Vein endothelial cell (primary cell): ENCODE measurements around the gene TNRC18. TPM values are rescaled to one million over a fixed set of nuclear protein-coding genes. Genes with fewer than 3 reads are reported as not detected.

ENCODE experiments used
- total RNA-seq: library from RNA; depleted of rRNA; stranded (reverse); fragments of >200 nt; gene quantifications from 2 replicates; pipeline ENCODE4 v1.2.3, GENCODE V29; 2012

Gene TNRC18, protein sequence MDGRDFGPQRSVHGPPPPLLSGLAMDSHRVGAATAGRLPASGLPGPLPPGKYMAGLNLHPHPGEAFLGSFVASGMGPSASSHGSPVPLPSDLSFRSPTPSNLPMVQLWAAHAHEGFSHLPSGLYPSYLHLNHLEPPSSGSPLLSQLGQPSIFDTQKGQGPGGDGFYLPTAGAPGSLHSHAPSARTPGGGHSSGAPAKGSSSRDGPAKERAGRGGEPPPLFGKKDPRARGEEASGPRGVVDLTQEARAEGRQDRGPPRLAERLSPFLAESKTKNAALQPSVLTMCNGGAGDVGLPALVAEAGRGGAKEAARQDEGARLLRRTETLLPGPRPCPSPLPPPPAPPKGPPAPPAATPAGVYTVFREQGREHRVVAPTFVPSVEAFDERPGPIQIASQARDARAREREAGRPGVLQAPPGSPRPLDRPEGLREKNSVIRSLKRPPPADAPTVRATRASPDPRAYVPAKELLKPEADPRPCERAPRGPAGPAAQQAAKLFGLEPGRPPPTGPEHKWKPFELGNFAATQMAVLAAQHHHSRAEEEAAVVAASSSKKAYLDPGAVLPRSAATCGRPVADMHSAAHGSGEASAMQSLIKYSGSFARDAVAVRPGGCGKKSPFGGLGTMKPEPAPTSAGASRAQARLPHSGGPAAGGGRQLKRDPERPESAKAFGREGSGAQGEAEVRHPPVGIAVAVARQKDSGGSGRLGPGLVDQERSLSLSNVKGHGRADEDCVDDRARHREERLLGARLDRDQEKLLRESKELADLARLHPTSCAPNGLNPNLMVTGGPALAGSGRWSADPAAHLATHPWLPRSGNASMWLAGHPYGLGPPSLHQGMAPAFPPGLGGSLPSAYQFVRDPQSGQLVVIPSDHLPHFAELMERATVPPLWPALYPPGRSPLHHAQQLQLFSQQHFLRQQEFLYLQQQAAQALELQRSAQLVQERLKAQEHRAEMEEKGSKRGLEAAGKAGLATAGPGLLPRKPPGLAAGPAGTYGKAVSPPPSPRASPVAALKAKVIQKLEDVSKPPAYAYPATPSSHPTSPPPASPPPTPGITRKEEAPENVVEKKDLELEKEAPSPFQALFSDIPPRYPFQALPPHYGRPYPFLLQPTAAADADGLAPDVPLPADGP (N-terminal part only)
- total RNA-seq: 39.1 and 57.8 TPM in 2 replicates

DNA sequence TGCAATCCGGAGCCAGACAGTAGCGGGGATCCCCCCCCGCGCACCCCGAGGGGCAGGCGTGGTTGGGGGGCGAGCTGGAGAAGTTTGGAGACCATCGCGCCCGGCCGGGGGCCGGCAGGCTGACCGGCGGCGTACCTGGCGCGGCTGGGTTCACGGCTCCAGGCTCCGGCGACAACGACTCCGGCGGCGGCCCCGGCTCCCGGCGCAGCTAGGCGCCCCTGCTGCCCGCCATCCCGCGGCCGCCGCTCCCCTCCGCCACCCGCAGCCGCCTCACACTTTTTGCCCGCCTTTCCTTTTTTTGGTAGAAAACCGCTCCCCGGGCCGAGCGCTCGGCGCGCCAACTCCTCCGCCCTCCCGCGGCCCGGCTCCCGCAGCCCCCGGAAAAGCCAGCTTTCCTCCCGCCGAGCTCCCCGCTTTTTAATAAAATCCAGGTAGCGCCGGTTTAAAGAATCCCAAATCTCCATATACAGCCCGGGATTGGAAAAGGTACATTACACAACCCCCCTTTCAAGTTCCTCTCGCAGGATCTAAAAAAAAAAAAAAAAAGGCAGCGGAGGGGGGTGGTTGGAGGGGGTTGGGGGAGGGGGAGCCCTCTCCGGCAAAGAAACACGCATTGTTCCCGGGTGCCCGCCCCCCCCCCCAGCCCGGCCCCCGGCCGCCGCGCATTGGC, at the start of gene TNRC18:
TSS of gene TNRC18 (minus strand) at position 529 of the 670 bp plus-strand sequence. CDS start 2,588 bp downstream, outside the sequence.

DNA sequence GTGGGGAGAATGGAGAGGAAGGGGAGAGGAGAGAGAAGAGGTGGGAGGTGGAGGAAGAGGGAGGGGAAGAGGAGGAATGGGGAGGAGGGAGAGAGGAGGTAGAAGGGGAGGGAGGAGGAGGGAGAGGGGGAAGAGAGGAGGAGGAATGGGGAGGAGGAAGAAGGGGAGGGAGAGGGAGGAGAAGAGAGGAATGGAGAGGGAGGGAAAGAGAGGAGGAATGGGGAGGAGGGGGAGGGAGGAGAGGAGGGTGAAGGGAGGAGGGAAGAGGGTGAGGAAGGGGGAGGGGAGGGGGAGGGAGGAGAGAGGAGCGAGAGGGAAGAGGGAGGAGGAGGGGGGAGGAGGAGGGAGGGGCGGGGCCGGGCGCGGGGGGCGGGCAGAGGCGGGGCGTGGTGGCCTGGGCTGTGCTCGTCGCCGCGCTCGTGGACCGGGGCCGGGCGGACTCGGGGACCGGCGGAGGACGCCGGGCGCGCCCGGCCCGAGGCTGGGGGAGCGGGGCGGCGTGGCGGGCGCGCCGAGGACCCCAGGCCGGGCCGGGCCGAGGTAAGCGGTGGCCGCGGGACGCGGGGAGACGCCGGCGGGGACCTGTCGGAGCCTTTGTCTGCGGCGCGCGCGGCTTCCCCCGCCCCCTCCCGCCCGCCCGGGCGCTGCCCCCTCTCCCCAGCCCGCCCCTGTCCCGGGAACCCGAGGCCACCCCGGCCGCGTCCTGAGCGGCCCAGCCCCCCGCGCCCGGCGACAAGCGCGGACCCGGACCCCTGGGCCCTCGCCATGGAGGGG, 140.9 kb downstream of the TNRC18 start, which contains the start of gene SLC29A4:
TSS of gene SLC29A4 (plus strand) at position 401 of the 774 bp plus-strand sequence. CDS start 4,874 bp downstream, outside the sequence.

Other genes starting within 250 kb of the TNRC18 start
- 73.7 and 88.2 TPM in 2 replicates for gene WIPI2, start 233.6 kb downstream of the TNRC18 start, total RNA-seq
- 2.1 and 6.2 TPM in 2 replicates for gene SLC29A4, start 140.9 kb downstream of the TNRC18 start, total RNA-seq
- 10.5 and 12.1 TPM in 2 replicates for gene FBXL18, start 90.0 kb upstream of the TNRC18 start, total RNA-seq
- gene ACTB, start 106.8 kb upstream of the TNRC18 start, total RNA-seq: 6,388 and 6,525 TPM in 2 replicates
- 572 and 604 TPM in 2 replicates for gene FSCN1, start 169.0 kb upstream of the TNRC18 start, total RNA-seq